ENCODE measurements around the gene DGCR8.

GRCh38 chr22:20089977-20090729 is 10.1 kb downstream of the DGCR8 start:
- TF ChIP-seq CTCF (IDR thresholded peaks at IDR 0.05; ENCODE audit: insufficient read depth, low read length, poor library complexity, severe bottlenecking) = no peak
- TF ChIP-seq EZH2phosphoT487 (conservative IDR thresholded peaks at IDR 0.05; ENCODE audit: low read length) = no peak

Measured in SU-DHL-6 (cell line).